Subcutaneous abdominal adipose tissue (tissue), 5 donors: ENCODE measurements around the gene SRGAP2B.
"Not testable (repeated sequence)": the region's sequence is repeated elsewhere in the genome, so short reads cannot be mapped to it uniquely, and the experiment has no call there.

Source experiments
- H3K27ac ChIP-seq: one replicate; pipeline ENCODE4 v1.7.0; 2013; ENCODE audit warnings: low read depth, mild to moderate bottlenecking, inconsistent platforms, low read length, moderate library complexity
- H3K27me3 ChIP-seq, 5 donors: one replicate each; pipeline ENCODE4 v1.7.0; 2013; ENCODE audit warnings: low read length in 5 of 5, inconsistent platforms in 1 of 5; ENCODE audit not compliant: control insufficient read depth in 5 of 5, insufficient read depth in 4 of 5
- H3K36me3 ChIP-seq, 5 donors: one replicate each; pipeline ENCODE4 v1.7.0; 2013; ENCODE audit warnings: low read length in 5 of 5; ENCODE audit not compliant: control insufficient read depth in 5 of 5, insufficient read depth in 5 of 5
- H3K4me1 ChIP-seq, 5 donors: one replicate each; pipeline ENCODE4 v1.7.0; 2013; ENCODE audit warnings: low read length in 5 of 5, mild to moderate bottlenecking in 3 of 5, moderate library complexity in 1 of 5; ENCODE audit not compliant: control insufficient read depth in 5 of 5, insufficient read depth in 5 of 5
- H3K4me3 ChIP-seq, 5 donors: one replicate each; pipeline ENCODE4 v1.7.0; 2013; ENCODE audit warnings: low read length in 5 of 5, low read depth in 1 of 5
- H3K9ac ChIP-seq, 5 donors: one replicate each; pipeline ENCODE4 v1.7.0; 2013; ENCODE audit warnings: low read length in 5 of 5, mild to moderate bottlenecking in 4 of 5, moderate library complexity in 3 of 5
- H3K9me3 ChIP-seq, 5 donors: one replicate each; pipeline ENCODE4 v1.7.0; 2013; ENCODE audit warnings: low read length in 5 of 5; ENCODE audit not compliant: control insufficient read depth in 5 of 5
- donor health status: healthy.
- donor health status: healthy.
- donor health status: healthy.
- donor health status: healthy.
- donor health status: healthy.

The SRGAP2B gene

DNA sequence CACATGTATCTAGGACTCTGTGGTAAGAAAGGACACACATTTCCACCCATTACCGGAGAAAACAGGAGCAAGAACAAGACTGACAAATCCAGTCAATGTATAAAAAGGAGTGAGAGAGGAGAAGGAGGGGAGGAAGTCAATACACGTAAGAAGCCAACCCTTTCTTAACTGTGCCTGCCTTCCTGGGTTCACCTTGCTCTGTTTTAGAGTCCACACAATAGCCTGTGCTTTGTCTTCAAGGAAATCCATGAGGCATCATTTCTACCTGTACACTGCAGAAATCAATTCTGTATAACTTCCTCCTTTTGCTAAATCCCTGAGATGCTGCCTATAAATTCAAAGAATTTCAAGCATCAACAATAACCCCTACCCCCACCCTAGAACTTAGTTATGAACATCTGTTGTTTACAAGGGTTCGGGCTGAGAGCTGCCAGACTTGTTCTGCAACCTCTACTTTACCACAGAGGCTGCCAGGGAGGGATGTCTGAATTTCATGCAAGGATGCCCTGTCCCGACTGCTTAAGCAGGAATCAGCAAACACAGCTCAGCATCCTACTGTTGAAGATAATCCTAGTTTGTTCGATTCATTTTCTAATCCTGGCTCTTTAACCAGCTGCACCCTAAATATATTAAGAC lies 115.0 kb downstream of the SRGAP2B start:
- H3K9ac ChIP-seq, H3K9me3 ChIP-seq, H3K27me3 ChIP-seq, H3K4me3 ChIP-seq, H3K4me1 ChIP-seq, H3K36me3 ChIP-seq, H3K27ac ChIP-seq: not testable (repeated sequence)

DNA sequence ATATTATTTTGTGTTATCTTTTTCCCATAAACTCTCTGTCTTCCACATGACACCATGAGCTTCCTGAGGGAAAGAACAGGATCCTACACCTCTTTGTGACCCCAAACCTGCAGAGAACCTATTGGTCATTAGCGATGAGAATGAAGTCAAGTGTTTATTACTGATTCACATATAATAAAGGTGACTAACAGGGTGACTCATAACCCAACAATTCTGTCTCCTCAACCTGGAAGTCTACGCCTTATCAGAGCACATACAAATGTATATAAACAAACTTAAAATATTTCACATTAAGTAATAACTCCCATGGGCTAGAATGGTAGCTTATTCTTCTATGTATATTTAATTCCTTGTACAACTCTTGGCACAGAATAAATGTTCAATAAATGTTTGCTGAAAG lies 117.3 kb downstream of the SRGAP2B start:
- not testable (repeated sequence) for H3K9me3 ChIP-seq, H3K9ac ChIP-seq, H3K27ac ChIP-seq, H3K27me3 ChIP-seq, H3K4me1 ChIP-seq, H3K36me3 ChIP-seq, H3K4me3 ChIP-seq

DNA sequence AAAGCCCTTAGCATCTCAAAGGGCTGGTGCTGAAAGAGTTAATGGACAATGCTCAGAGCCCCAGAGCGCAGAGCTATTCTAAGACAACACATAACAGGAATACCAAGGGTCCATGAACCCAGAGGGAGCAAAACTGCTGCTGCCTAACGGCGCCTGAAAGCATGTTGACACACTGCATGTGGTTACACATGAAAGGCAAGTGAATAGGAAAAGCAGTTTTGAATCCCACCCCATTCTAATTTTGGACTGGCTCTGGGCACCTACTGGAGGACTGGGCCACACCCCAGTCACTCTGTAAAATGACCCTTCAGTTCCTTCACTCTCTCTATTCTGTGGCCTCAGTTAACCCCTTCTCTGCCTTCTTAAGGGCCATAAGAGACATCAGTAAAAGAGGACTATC lies 123.2 kb downstream of the SRGAP2B start:
- not testable (repeated sequence) for H3K4me3 ChIP-seq, H3K27me3 ChIP-seq

DNA sequence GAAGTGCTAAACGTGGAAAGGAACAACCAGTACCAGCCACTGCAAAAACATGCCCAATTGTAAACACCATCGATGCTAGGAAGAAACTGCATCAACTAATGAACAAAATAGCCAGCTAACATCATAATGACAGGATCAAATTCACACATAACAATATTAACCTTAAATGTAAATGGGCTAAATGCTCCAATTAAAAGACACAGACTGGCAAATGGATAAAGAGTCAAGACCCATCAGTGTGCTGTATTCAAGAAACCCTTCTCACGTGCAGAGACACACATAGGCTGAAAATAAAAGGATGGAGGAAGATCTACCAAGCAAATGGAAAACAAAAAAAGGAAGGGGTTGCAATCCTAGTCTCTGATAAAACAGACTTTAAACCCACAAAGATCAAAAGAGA lies 128.6 kb downstream of the SRGAP2B start:
- H3K9me3 ChIP-seq, H3K27ac ChIP-seq, H3K27me3 ChIP-seq, H3K4me3 ChIP-seq, H3K9ac ChIP-seq, H3K36me3 ChIP-seq, H3K4me1 ChIP-seq: not testable (repeated sequence)

More for the DNA sequence above, 123.2 kb downstream of the SRGAP2B start:
- not testable (repeated sequence) for H3K27ac ChIP-seq, H3K9ac ChIP-seq, H3K9me3 ChIP-seq, H3K4me1 ChIP-seq, H3K36me3 ChIP-seq

DNA sequence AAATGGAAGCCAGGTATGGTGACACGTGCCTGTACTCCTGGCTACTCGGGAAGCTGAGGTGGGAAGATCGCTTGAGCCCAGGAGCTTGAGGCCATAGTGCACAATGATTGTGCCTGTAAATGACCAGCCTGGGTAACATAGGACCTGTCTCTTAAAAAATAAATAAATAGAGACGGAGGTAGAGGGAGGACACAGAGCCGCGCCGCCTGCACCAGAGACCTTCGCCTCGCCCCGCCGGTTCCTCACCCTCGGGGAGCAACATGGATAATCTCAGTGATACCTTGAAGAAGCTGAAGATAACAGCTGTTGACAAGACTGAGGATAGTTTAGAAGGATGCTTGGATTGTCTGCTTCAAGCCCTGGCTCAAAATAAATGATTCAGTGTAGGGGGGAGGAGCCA lies 130.4 kb downstream of the SRGAP2B start:
- H3K27ac ChIP-seq, H3K27me3 ChIP-seq, H3K9me3 ChIP-seq, H3K9ac ChIP-seq, H3K36me3 ChIP-seq, H3K4me1 ChIP-seq, H3K4me3 ChIP-seq: not testable (repeated sequence)

DNA sequence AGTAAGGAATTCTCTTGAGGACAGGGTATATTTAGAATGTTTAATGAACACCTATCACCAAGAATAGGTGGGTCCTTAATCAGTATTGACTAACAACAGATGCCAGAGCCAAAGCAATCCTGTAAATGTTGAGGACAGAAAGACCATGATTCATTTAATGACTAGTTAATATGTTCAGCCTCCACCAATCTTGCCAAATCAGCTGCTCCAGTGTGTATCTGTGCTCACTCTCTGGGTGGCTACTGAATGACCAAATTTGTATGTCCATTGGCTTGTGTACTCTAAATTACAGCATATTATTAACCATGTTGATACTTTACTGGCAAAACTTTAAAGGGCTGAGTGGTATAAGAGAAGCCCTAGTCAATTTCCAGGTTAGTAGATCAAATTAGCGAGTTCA lies 130.9 kb downstream of the SRGAP2B start:
- H3K4me3 ChIP-seq, H3K27ac ChIP-seq, H3K4me1 ChIP-seq, H3K9me3 ChIP-seq, H3K27me3 ChIP-seq, H3K36me3 ChIP-seq, H3K9ac ChIP-seq: not testable (repeated sequence)

DNA sequence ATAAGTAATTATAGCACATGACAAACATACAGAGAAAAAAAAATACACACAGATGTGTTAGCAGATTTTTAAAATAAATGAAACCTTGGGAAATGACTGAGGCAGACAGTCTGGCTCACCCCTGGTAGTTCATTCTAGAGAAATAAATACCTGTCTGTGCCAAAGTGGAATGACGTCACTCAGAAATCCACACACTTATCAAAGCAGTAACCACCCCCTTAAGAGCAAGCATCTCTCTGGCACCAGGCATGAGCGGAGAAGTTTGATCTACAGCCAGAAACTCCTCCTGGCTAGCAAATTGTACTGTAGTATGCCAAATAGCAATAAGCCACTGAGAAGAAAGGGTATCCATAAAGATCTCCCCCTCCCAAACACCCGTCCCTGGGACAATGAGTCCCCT lies 131.6 kb downstream of the SRGAP2B start:
- not testable (repeated sequence) for H3K9me3 ChIP-seq, H3K9ac ChIP-seq, H3K36me3 ChIP-seq, H3K4me3 ChIP-seq, H3K27me3 ChIP-seq, H3K4me1 ChIP-seq, H3K27ac ChIP-seq

DNA sequence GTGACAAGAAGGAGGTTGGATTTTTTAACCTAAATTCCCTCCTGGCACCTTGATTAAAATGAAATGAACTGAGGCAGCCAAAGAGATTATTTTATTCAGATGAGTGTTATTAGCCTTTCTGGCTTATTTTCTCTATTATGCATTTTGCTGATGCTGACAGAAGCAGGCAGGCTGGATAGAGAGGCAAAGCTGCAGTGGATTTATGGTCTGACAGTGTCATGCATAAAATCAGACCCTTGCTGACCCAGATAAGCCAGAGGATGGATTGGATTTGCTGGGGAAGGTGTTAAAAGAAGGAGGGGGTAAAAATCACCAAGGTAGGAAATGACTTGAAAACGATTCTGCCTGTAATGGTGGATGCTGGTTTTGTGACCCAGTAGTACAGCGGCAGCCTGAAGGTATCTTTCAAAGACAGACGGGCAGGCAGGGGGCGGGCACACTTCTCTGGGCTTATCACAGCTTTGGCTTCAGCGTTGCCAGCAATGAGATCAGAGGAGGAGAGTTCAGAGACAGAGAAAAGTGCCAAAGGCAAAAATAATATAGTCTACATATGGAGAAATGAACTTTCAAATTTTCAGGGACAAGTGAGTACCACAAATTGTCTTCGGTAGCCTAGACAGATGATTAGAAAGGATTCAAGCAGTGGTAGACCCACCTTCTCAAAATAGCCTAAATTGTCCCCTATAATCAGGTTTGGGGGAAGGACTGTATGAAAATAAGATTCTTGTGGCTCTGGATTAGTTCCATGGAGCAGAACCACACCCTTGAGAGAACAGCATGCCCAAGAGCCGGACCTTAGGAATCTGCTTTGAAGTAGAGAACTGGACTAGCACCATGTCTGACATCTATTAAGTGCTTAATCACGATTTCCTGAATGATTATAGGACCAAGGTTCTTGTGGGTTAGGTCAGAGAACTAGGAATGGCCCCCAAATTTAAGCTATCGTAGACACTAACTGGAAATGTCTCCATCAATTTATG lies 133.2 kb downstream of the SRGAP2B start:
- not testable (repeated sequence) for H3K4me1 ChIP-seq, H3K27ac ChIP-seq, H3K4me3 ChIP-seq, H3K36me3 ChIP-seq, H3K9ac ChIP-seq, H3K27me3 ChIP-seq, H3K9me3 ChIP-seq

DNA sequence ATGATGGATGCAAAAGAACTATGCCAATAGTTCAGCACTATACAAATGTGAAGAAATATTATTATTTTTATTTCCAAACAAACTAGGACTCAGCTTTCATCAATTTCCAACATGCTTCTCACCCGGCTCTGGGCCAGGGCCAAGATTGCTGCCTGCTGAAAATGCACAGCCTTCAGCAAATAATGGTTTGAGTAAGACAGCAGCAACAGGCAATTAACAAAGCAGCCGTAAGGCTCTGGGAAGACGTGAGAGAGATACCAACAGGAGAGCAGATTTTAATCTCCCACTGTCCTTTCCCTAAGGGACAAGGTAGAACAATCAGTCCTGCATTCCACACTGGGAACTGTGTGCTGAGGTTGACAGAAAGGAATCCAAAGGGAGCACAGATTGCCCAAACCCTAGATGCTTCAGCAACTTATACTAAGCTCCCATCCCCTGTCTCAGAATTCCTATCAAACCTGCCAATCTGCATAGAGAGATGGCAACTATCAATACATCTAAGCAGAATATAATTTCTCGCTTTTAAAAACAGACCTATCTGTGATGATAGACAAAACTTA lies 134.1 kb downstream of the SRGAP2B start:
- not testable (repeated sequence) for H3K9me3 ChIP-seq, H3K27ac ChIP-seq, H3K9ac ChIP-seq, H3K4me3 ChIP-seq, H3K4me1 ChIP-seq, H3K27me3 ChIP-seq, H3K36me3 ChIP-seq

DNA sequence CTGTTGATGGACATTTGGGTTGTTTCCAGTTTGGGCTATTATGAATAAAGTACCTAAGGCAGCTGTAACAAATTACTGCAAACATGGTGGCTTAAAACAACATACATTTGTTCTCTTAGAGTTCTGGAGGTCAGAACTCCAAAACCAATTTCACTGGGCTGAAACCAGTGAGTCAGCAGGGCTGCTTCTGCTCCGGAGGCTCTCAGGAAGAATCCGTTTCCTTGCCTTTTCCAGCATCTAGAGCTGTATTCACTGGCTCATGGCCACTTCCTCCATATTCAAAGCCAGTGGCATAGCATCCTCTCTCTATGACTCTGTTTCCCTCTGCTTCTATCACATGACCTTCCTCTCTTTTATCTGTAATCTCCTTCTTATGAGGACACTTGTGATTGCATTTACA lies 146.7 kb downstream of the SRGAP2B start:
- not testable (repeated sequence) for H3K36me3 ChIP-seq, H3K4me1 ChIP-seq, H3K9ac ChIP-seq, H3K27ac ChIP-seq, H3K27me3 ChIP-seq, H3K9me3 ChIP-seq, H3K4me3 ChIP-seq
